H1 (cell line): Measurements from ENCODE around the gene CHRNG. TPM values are rescaled to one million over a fixed set of nuclear protein-coding genes. Genes with fewer than 3 reads are reported as not detected.

Experiments used
- CTCF ChIA-PET: fragments of 300-600 bp; sonication (Branson Sonifier 250); formaldehyde crosslinking; loops from one replicate; lab custom pipeline; 2021; ENCODE audit not compliant: partially characterized antibody; lab: Charles Lee
- POLR2A ChIA-PET: fragments of 300-600 bp; sonication (Branson Sonifier 250); formaldehyde crosslinking; loops from one replicate; lab custom pipeline; 2021; ENCODE audit warnings: inconsistent platforms; ENCODE audit not compliant: partially characterized antibody; lab: Charles Lee
- DNase-seq, 2 experiments: peaks; one replicate each; pipeline versions ENCODE4 v3.0.0 to v3.0.0-alpha.2; 2010 to 2022; ENCODE audit warnings: low spot score in 2 of 2, low read depth in 1 of 2, mixed read lengths in 1 of 2
- FAIRE-seq: peaks from 2 replicates; lab custom pipeline; 2011; peaks lifted over from hg19 to GRCh38; lab: Jason Lieb, UNC
- H2AFZ ChIP-seq: 2 replicates; pipeline ENCODE4 v1.8.1; 2012; ENCODE audit warnings: low read length, inconsistent platforms
- H2AK5ac ChIP-seq: 2 replicates; pipeline ENCODE4 v1.6.1; 2013; ENCODE audit warnings: low read depth, low read length
- H2BK120ac ChIP-seq: replicated peaks from 2 replicates; pipeline ENCODE3; 2013; ENCODE audit warnings: low read depth, low read length, inconsistent platforms
- H2BK12ac ChIP-seq: 2 replicates; pipeline ENCODE4 v1.6.1; 2013; ENCODE audit warnings: low read depth, low read length
- H2BK15ac ChIP-seq: 2 replicates; pipeline ENCODE4 v1.6.1; 2013; ENCODE audit warnings: low read length
- H2BK20ac ChIP-seq: 2 replicates; pipeline ENCODE4 v1.6.1; 2013; ENCODE audit warnings: low read length
- H2BK5ac ChIP-seq: 2 replicates; pipeline ENCODE4 v1.6.1; 2013; ENCODE audit warnings: low read depth, low read length
- H3K14ac ChIP-seq: 2 replicates; pipeline ENCODE4 v1.6.1; 2013; ENCODE audit warnings: inconsistent platforms; ENCODE audit not compliant: insufficient read length
- H3K18ac ChIP-seq: 2 replicates; pipeline ENCODE4 v1.6.1; 2013; ENCODE audit warnings: low read length; ENCODE audit errors: extremely low read depth
- H3K23ac ChIP-seq: 2 replicates; pipeline ENCODE4 v1.6.1; 2013; ENCODE audit warnings: inconsistent platforms; ENCODE audit not compliant: insufficient read length
- H3K23me2 ChIP-seq: 2 replicates; pipeline ENCODE4 v1.6.1; 2013; ENCODE audit warnings: low read depth, low read length
- H3K27ac ChIP-seq: 2 replicates; pipeline ENCODE4 v1.6.1; 2011; ENCODE audit warnings: low read depth, low read length, inconsistent platforms
- H3K27me3 ChIP-seq, 4 experiments: replicated peaks in 1 of 4; 1 replicate in 1 of 4; 2 replicates in 3 of 4; pipeline versions ENCODE4 v1.6.1 to v1.8.1; 2011 to 2013; ENCODE audit warnings: low read length in 3 of 4, mild to moderate bottlenecking in 3 of 4, inconsistent platforms in 2 of 4, mixed read lengths in 2 of 4, moderate library complexity in 1 of 4; ENCODE audit not compliant: control insufficient read depth in 3 of 4, insufficient read depth in 3 of 4; ENCODE audit errors: extremely low read depth in 1 of 4
- H3K36me3 ChIP-seq, 4 experiments: 2 replicates each; pipeline versions ENCODE4 v1.6.1 to v1.8.1; 2011 to 2013; ENCODE audit warnings: mild to moderate bottlenecking in 4 of 4, low read length in 3 of 4, moderate library complexity in 2 of 4, control low read depth in 1 of 4, inconsistent platforms in 1 of 4; ENCODE audit not compliant: insufficient read depth in 4 of 4, control insufficient read depth in 2 of 4
- H3K4ac ChIP-seq: replicated peaks from 2 replicates; pipeline ENCODE3; 2013; ENCODE audit warnings: low read length, low read depth, mixed read lengths, inconsistent platforms; ENCODE audit not compliant: insufficient read length
- H3K4me1 ChIP-seq, 4 experiments: replicated peaks in 1 of 4; 1 replicate in 1 of 4; 2 replicates in 3 of 4; pipeline versions ENCODE4 v1.6.1 to v1.8.1; 2011 to 2013; ENCODE audit warnings: low read length in 3 of 4, inconsistent platforms in 2 of 4, mixed read lengths in 1 of 4; ENCODE audit not compliant: insufficient read depth in 4 of 4, control insufficient read depth in 3 of 4
- H3K4me2 ChIP-seq, 2 experiments: 2 replicates each; pipeline versions ENCODE4 v1.6.1 to v1.8.1; 2011 to 2013; ENCODE audit warnings: low read depth in 2 of 2, low read length in 2 of 2, control low read depth in 1 of 2, inconsistent platforms in 1 of 2, mild to moderate bottlenecking in 1 of 2; ENCODE audit not compliant: insufficient read depth in 1 of 2
- H3K4me3 ChIP-seq, 4 experiments: fragments of 200-600, 300-600 bp in 1 of 4; sonication (generic), shearing (Covaris generic), sonication (Bioruptor Twin) in 1 of 4; 2 replicates each; pipeline versions ENCODE4 v1.5.1 to v1.8.1; 2011 to 2016; ENCODE audit warnings: low read length in 4 of 4, low read depth in 3 of 4, control low read depth in 2 of 4, inconsistent platforms in 2 of 4, mild to moderate bottlenecking in 2 of 4, mixed read lengths in 1 of 4, moderate library complexity in 1 of 4; ENCODE audit not compliant: insufficient read depth in 2 of 4; ENCODE audit errors: extremely low read depth in 1 of 4
- H3K56ac ChIP-seq: replicated peaks from 2 replicates; pipeline ENCODE3; 2013; ENCODE audit warnings: low read depth, mild to moderate bottlenecking, mixed read lengths, low read length, inconsistent platforms; ENCODE audit not compliant: insufficient read length
- H3K79me1 ChIP-seq: 2 replicates; pipeline ENCODE4 v1.6.1; 2013; ENCODE audit warnings: low read depth, low read length, control low read depth
- H3K79me2 ChIP-seq, 2 experiments: 2 replicates each; pipeline versions ENCODE4 v1.6.1 to v1.8.1; 2012 to 2013; ENCODE audit warnings: low read length in 2 of 2, mild to moderate bottlenecking in 2 of 2, inconsistent platforms in 1 of 2; ENCODE audit not compliant: insufficient read depth in 2 of 2, control insufficient read depth in 1 of 2
- H3K9ac ChIP-seq, 4 experiments: replicated peaks in 1 of 4; 1 replicate in 1 of 4; 2 replicates in 3 of 4; pipeline versions ENCODE4 v1.6.1 to v1.8.1; 2011 to 2013; ENCODE audit warnings: low read depth in 3 of 4, low read length in 3 of 4, control low read depth in 2 of 4, mild to moderate bottlenecking in 2 of 4, moderate library complexity in 2 of 4, inconsistent platforms in 1 of 4; ENCODE audit errors: extremely low read depth in 1 of 4
- H3K9me3 ChIP-seq, 2 experiments: 2 replicates each; pipeline versions ENCODE4 v1.6.1 to v1.8.1; 2012 to 2013; ENCODE audit warnings: mild to moderate bottlenecking in 2 of 2, moderate library complexity in 2 of 2, control low read depth in 1 of 2, inconsistent platforms in 1 of 2, low read depth in 1 of 2, low read length in 1 of 2, mixed read lengths in 1 of 2; ENCODE audit not compliant: insufficient read depth in 2 of 2
- H4K20me1 ChIP-seq, 2 experiments: replicated peaks in 1 of 2; 2 replicates each; pipeline versions ENCODE3 to v1.8.1; 2011 to 2013; ENCODE audit warnings: inconsistent platforms in 2 of 2, low read length in 2 of 2, mild to moderate bottlenecking in 1 of 2; ENCODE audit not compliant: insufficient read depth in 2 of 2, control insufficient read depth in 1 of 2
- H4K5ac ChIP-seq: 2 replicates; pipeline ENCODE4 v1.6.1; 2013; ENCODE audit warnings: low read length, low read depth, mixed read lengths, inconsistent platforms; ENCODE audit not compliant: insufficient read length
- H4K8ac ChIP-seq: 2 replicates; pipeline ENCODE4 v1.8.0; 2013; ENCODE audit warnings: mild to moderate bottlenecking, moderate library complexity, low read length, inconsistent platforms; ENCODE audit not compliant: insufficient read depth; ENCODE audit errors: extremely low read depth
- H4K91ac ChIP-seq: replicated peaks from 2 replicates; pipeline ENCODE3; 2013; ENCODE audit warnings: low read length, mixed read lengths, inconsistent platforms; ENCODE audit not compliant: insufficient read length
- ASH2L ChIP-seq: fragments of 200-600, 300-600 bp; sonication (generic); IDR thresholded peaks from one replicate; pipeline ENCODE4 v1.7.1; 2017; ENCODE audit warnings: low read length
- BRCA1 ChIP-seq: IDR thresholded peaks from 2 replicates; pipeline ENCODE4 v1.6.1; 2012; ENCODE audit warnings: low read depth, low read length, improper control_type of control experiment
- CBX8 ChIP-seq: fragments of 300-800, 300-1000 bp; sonication (generic); IDR thresholded peaks from 2 replicates; pipeline ENCODE4 v1.7.1; 2016; ENCODE audit warnings: low read depth, low read length, borderline replicate concordance
- CREB1 ChIP-seq: IDR thresholded peaks from 2 replicates; pipeline ENCODE4 v1.6.1; 2012; ENCODE audit warnings: inconsistent platforms
- HDAC2 ChIP-seq, 2 experiments: fragments of 300-600 bp in 1 of 2; sonication (generic) in 1 of 2; IDR thresholded peaks; 2 replicates each; pipeline ENCODE4 v1.6.1; 2011 to 2012; ENCODE audit warnings: low read depth in 2 of 2, low read length in 2 of 2, mild to moderate bottlenecking in 2 of 2, moderate library complexity in 2 of 2, borderline replicate concordance in 1 of 2, inconsistent platforms in 1 of 2
- HDAC6 ChIP-seq: IDR thresholded peaks from one replicate; pipeline ENCODE4 v1.7.1; 2012; ENCODE audit warnings: low read depth, mild to moderate bottlenecking, inconsistent platforms, low read length, moderate library complexity
- KDM5A ChIP-seq: fragments of 200-600 bp; IDR thresholded peaks from 2 replicates; pipeline ENCODE4 v1.7.1; 2012; ENCODE audit warnings: mild to moderate bottlenecking, low read length, inconsistent platforms, mixed read lengths
- NRF1 ChIP-seq: IDR thresholded peaks from 2 replicates; pipeline ENCODE4 v1.6.1; 2011; ENCODE audit warnings: mild to moderate bottlenecking, low read depth, low read length, improper control_type of control experiment
- SP4 ChIP-seq: IDR thresholded peaks from 2 replicates; pipeline ENCODE4 v1.6.1; 2012; ENCODE audit warnings: low read length, inconsistent platforms
- WGBS, 2 experiments: shearing (Covaris generic) in 1 of 2; methylation state at CpG; one replicate each; pipeline versions ENCODE4 v1.1.6 to v1.1.7; 2013 to 2015; ENCODE audit warnings: low lambda C conversion rate in 2 of 2, mixed read lengths in 2 of 2, inconsistent platforms in 1 of 2, low coverage in 1 of 2, missing lambda C conversion rate in 1 of 2; ENCODE audit not compliant: insufficient replicate concordance in 2 of 2, insufficient coverage in 1 of 2, insufficient read length in 1 of 2; ENCODE audit errors: extremely low coverage in 1 of 2, missing lambda C conversion rate in 1 of 2; 5-methylcytosine and 5-hydroxymethylcytosine counted together
- polyA plus RNA-seq, 7 experiments: library from polyadenylated mRNA; depleted of rRNA in 3 of 7; stranded (reverse) in 5 of 7; unstranded in 2 of 7; fragments of >200 nt in 5 of 7; fragments of 200-250 nt in 2 of 7; gene quantifications; 1 replicate in 5 of 7; 2 replicates in 1 of 7; 4 replicates in 1 of 7; pipeline versions ENCODE4 v1.2.1 to v1.2.3, GENCODE V29; 2011 to 2013; ENCODE audit warnings: missing spikeins in 2 of 7, mixed read lengths in 2 of 7
- total RNA-seq: library from RNA; stranded (reverse); fragmentation: NEBNext Ultra II Directional; extraction: Animal tissue kit (Norgen Biotek cat#: 25700); gene quantifications from 2 replicates; pipeline ENCODE4 v1.2.1, GENCODE V29; 2021

The CHRNG gene
- total and polyA plus RNA-seq, 2 of the 8 experiments (the other 6 are each of a cell fraction or from before 2014, with no cell fraction given): 0.05 TPM; not detected in 1

DNA sequence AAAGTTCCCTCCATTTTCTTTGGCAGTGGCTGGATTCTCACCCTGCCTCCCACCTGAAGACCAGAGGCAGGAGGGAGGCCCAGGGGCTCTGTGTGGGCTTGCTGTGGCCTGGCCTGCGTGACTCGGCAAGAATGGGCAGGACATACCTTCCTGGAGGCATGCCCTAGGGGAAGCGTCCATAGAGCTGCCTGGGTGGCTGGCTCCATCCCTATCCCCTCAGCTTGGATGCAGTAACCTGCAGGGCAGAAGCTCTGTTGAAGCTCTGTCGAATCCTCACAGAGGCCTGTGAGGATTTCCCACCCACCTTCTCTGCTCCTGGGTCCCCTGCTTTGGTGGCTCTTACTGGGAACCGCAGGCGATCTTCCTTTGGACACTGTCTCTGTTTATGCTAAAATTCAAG is 20.6 kb upstream of the CHRNG start:
- peaks cover 1 to 4% of the 10 kb centered on the region in 2 experiments for H4K20me1 ChIP-seq
- peaks cover 6% of the 10 kb centered on the region; the same call in 1 of the 2 replicates for H3K23me2 ChIP-seq
- H3K79me1 ChIP-seq: no peaks in the 10 kb centered on the region
- H3K4ac ChIP-seq: no peak overlapping the region
- POLR2A ChIA-PET: interaction anchor here (1.1 kb wide), 1 partner anchor 30 kb away, joined by 3 read pairs; no protein-coding TSS in a partner anchor
- H3K9me3 ChIP-seq: no peaks in the 10 kb centered on the region
- H2BK12ac ChIP-seq: no peak overlapping the region; the same call in 1 of the 2 replicates
- H2AFZ ChIP-seq: no peak overlapping the region
- TF ChIP-seq SP4: no peak
- TF ChIP-seq HDAC6: no peak
- TF ChIP-seq HDAC2 (IDR thresholded peaks at IDR 0.05; ENCODE audit: borderline replicate concordance in 1 of 2, low read depth in 2 of 2, low read length in 2 of 2): no peak
- no peak for TF ChIP-seq CBX8
- TF ChIP-seq NRF1: no peak
- TF ChIP-seq ASH2L: no peak
- TF ChIP-seq BRCA1: no peak
- TF ChIP-seq KDM5A: no peak
- no peak for TF ChIP-seq CREB1
- H3K79me2 ChIP-seq: no peaks in the 10 kb centered on the region
- no peak overlapping the region for H3K27ac ChIP-seq
- no peak overlapping the region for H3K4me2 ChIP-seq
- peaks cover 0 to 15% (median 5%) of the 10 kb centered on the region in 4 experiments; a peak in 5 of 7 replicates for H3K4me1 ChIP-seq
- H2BK15ac ChIP-seq: no peak overlapping the region
- H4K91ac ChIP-seq: peak overlapping the region; percentile 37
- 70% methylated on average over 6 of the region's 6 CpGs; no CpG with 5 or more reads in 1 of the 2 experiments for WGBS, 2 experiments
- no peak for FAIRE-seq
- no peak overlapping the region for H2BK120ac ChIP-seq
- H2BK5ac ChIP-seq: 0 out of 2 replicates have a peak overlapping the region, but pooled peaks have one; percentile 12
- H3K14ac ChIP-seq: no peak overlapping the region
- H3K56ac ChIP-seq: no peak overlapping the region
- H3K23ac ChIP-seq: no peak overlapping the region
- no peaks in the 10 kb centered on the region for H3K36me3 ChIP-seq
- peaks cover 18 to 31% (median 29%) of the 10 kb centered on the region in 4 experiments for H3K27me3 ChIP-seq
- H4K8ac ChIP-seq: no peak overlapping the region
- H2AK5ac ChIP-seq: no peak overlapping the region
- no peak for DNase-seq
- H4K5ac ChIP-seq: no peak overlapping the region
- no peak overlapping the region for H3K9ac ChIP-seq
- H2BK20ac ChIP-seq: no peak overlapping the region
- no peak overlapping the region for H3K18ac ChIP-seq
- CTCF ChIA-PET: interaction anchor here (0.8 to 10.6 kb wide), 13 partner anchors 10 to 183 kb away, joined by 3 to 176 read pairs (median 4); no protein-coding TSS in a partner anchor
- no peak overlapping the region for H3K4me3 ChIP-seq
